GM18519 (cell line): ENCODE measurements around the gene RAI2.
"Not testable (repeated sequence)": the region's sequence is repeated elsewhere in the genome, so short reads cannot be mapped to it uniquely, and the experiment has no call there.

Source experiments
- ATAC-seq: cut with Tn5 transposase; IDR thresholded peaks from one replicate; pipeline ENCODE4 v1.9.1; 2021; ENCODE audit warnings: mild to moderate bottlenecking, moderate library complexity; ENCODE audit not compliant: unreplicated experiment, low FRiP score

Gene RAI2

DNA sequence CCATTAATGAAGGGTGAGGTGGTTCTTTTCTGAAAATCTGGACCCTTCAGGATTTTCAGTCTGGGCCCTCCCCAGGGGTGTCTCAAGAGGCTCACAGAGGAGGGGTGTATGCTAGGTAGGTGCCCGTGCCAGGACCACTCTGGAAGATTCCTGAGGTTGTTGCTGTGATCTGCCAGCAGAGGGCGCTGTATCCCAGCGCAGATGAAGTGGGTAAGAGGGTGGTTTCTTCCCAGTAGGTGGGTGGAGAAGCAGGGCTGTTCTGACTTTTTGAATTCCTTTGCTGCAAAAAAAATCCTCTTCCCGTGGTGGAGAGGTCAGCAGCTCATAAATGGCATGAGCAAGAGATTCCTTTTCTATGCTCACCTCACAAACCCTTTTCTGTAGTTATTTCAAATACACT lies 72.7 kb downstream of the RAI2 start:
- no peak for ATAC-seq

DNA sequence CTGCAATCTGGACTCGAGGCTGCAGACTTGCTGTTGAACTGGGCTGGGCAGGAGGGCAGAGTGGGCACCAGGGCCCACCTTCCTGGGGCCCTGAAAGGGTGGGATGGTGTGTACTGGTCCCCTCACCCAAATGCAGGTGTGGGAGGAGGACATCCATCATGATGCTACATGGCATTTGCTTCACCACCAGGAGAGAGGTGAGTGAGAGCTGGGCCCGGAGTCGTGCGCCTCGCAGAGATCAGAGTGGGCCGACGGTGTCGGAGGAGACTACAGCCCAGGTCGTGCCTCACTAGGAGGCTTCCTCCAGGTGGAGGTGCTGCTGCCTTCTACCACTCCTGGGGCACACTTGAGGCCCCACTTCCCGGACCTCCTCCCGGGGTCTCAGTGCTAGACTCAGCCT lies 73.5 kb downstream of the RAI2 start:
- ATAC-seq: no peak

GRCh38 chrX:17786554-17787347 lies 74.3 kb downstream of the RAI2 start:
- ATAC-seq: not testable (repeated sequence)

GRCh38 chrX:17779434-17779833 lies 81.7 kb downstream of the RAI2 start:
- no peak for ATAC-seq

- ATAC-seq: no peak
Measured at GRCh38 chrX:17778997-17779396, 82.1 kb downstream of the RAI2 start.

DNA sequence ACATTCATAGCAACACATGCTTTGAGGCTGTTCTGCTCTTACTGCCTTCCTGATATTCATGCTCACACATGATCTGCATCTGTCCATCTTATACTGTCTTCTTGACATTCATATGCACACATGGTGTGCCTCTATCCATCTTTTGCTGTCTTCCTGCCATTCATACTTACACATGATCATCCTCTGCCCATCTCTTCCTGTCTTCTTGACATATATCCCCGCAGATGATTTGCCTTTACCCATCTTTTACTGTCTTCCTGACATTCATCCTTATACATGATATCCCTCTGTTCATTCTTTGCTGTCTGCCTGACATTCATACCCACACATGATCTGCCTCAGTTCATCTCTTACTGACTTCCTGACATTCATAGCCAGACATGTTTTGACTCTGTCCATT lies 87.0 kb downstream of the RAI2 start:
- no peak for ATAC-seq

- ATAC-seq: no peak
Measured at GRCh38 chrX:17773221-17773876, 87.7 kb downstream of the RAI2 start.

DNA sequence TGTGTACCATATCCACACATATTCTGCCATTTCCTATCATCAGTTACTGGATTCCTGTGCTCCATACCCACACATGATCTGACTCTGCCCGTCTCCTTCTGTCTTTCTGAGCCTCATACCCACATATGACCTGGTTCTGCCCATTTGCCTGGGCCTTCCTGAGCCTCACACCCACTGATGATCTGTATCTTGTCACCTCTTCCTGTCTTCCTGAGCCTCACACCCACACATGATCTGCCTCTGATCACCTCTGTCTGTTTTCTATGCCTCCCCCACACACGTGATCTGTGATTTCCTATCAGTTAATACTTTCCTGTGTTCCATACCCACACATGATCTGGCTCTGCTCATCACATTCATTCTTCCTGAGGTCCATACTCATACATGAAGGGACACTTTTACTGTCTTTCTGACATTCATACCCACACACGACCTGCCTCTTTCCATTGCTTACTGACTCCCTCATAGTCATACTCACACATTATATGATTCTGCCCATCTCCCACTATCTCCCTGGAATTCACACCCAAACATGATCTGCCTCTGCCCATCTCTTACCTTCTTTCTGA lies 91.3 kb downstream of the RAI2 start:
- ATAC-seq: no peak

DNA sequence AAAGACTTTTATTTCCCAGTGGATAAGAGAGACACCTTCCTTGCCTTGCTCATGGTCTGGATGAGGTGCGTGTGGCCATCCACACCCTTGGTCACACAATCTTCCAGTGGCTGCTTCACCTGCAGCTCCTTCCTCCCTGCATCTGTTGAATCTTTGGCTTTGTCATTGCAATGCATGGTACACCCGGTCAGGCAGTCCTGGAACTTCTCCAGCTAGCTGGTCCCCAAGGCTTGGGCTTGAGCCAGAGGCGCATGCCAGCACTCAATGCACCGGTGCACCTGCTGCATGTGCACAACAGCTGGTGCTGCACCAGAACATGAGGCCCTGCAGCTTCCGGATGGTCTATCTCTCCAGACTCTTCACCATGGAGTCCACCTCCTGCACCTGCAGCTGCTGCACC lies 92.1 kb downstream of the RAI2 start:
- no peak for ATAC-seq

GRCh38 chrX:17767734-17768133 lies 93.4 kb downstream of the RAI2 start:
- ATAC-seq: no peak

DNA sequence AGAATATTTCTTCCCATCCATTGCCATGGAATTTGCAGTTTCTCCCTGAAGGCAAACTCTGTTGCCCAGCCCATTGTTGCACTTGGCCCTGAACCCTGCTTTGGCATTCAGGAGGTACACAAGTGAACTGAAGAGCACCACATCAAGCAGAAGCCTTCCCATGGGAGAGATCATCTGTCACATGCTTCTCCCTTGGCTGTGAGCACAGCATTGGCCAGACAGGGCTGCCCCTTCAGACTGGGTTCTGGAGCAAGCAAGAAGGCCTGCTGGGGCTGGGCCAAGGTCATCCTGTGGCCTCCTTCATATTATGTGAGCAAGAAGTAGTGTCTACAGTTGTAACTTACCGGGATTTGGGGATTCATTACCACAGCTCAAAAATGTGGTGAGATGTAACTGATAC lies 101.1 kb downstream of the RAI2 start:
- ATAC-seq: no peak

DNA sequence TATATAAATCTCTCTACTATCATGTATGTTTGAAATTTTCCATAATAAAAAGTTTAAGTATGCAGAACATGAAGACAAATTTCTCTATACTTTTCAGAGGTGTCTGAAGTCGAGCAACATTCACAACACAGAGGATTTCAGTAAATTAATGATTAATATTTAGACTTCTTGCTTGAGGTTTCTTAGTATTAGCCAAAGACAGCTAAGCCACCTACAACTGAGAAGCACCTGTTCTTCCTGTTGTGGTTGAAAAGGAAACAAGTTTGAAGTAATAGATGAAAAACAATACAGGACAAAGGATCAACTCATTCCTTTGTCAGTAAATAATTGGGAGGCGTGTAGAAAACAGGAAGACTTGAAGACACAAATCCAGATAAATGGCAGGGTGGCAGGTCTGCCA lies 102.7 kb downstream of the RAI2 start:
- ATAC-seq: no peak

GRCh38 chrX:17750436-17750835 lies 110.7 kb downstream of the RAI2 start:
- ATAC-seq: no peak
